ENCODE measurements around the gene GPD2.

DNA sequence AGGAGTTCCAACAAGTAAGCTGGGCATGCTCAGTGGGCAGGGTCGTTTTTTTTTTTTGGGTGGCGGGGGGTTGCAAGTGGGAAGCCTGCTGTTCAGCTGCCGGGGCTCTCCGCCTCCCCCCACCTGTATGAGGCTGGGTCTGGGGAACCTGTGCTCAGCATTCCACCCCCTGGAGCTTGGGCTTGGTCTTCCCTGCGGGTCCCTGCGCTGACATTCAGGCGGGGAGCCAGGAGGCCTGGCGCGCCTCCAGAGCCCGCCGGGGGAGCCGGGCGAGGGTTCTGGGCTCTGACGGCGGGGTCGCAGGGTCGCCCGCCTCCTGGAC lies 822 bp upstream of the GPD2 start:
- TF ChIP-seq, protein P1, sequence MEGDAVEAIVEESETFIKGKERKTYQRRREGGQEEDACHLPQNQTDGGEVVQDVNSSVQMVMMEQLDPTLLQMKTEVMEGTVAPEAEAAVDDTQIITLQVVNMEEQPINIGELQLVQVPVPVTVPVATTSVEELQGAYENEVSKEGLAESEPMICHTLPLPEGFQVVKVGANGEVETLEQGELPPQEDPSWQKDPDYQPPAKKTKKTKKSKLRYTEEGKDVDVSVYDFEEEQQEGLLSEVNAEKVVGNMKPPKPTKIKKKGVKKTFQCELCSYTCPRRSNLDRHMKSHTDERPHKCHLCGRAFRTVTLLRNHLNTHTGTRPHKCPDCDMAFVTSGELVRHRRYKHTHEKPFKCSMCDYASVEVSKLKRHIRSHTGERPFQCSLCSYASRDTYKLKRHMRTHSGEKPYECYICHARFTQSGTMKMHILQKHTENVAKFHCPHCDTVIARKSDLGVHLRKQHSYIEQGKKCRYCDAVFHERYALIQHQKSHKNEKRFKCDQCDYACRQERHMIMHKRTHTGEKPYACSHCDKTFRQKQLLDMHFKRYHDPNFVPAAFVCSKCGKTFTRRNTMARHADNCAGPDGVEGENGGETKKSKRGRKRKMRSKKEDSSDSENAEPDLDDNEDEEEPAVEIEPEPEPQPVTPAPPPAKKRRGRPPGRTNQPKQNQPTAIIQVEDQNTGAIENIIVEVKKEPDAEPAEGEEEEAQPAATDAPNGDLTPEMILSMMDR (IDR thresholded peaks at IDR 0.05), result no peak
- no peak for TF ChIP-seq POLR2A (IDR thresholded peaks at IDR 0.05)
